A673 (cell line): ENCODE results near the gene NOX4. TPM values are rescaled to one million over a fixed set of nuclear protein-coding genes. Genes with fewer than 3 reads are reported as not detected.
"Not testable (repeated sequence)": the region's sequence is repeated elsewhere in the genome, so short reads cannot be mapped to it uniquely, and the experiment has no call there.

Experiments used
- BruUV-seq: library from RNA; stranded (reverse); fragments of 400-500 nt; replicated peaks from 2 replicates; lab custom pipeline; 2021; lab: Mats Ljungman, UMichigan
- CTCF ChIA-PET: fragments of 300-600 bp; sonication (Branson Sonifier 250); formaldehyde crosslinking; loops from one replicate; lab custom pipeline; 2022; ENCODE audit warnings: antibody characterized with exemption; lab: Charles Lee
- POLR2A ChIA-PET: fragments of 300-600 bp; sonication (Branson Sonifier 250); formaldehyde crosslinking; loops from one replicate; lab custom pipeline; 2022; ENCODE audit warnings: antibody characterized with exemption; ENCODE audit not compliant: low non-redundant PET; lab: Charles Lee
- DNase-seq: peaks from one replicate; pipeline ENCODE4 v3.0.0-alpha.2; 2015; ENCODE audit warnings: low spot score
- H3K27ac ChIP-seq: fragments of 200-600 bp; sonication (generic); 2 replicates; pipeline ENCODE4 v1.5.1; 2016; ENCODE audit warnings: mixed run types, low read depth, mild to moderate bottlenecking, mixed read lengths, antibody characterized with exemption, low read length; ENCODE audit not compliant: poor library complexity, severe bottlenecking
- H3K27me3 ChIP-seq: fragments of 200-600 bp; sonication (generic); replicated peaks from 2 replicates; pipeline ENCODE4 v1.6.1; 2017; ENCODE audit warnings: mixed run types, low read depth, mild to moderate bottlenecking, mixed read lengths, antibody characterized with exemption, low read length; ENCODE audit not compliant: insufficient read depth, poor library complexity
- H3K36me3 ChIP-seq: fragments of 200-600 bp; sonication (generic); 2 replicates; pipeline ENCODE4 v1.6.1; 2016; ENCODE audit warnings: mixed run types, mild to moderate bottlenecking, mixed read lengths, antibody characterized with exemption, low read length; ENCODE audit not compliant: insufficient read depth, poor library complexity, severe bottlenecking
- H3K4me1 ChIP-seq: fragments of 200-600 bp; sonication (generic); 2 replicates; pipeline ENCODE4 v1.6.1; 2017; ENCODE audit warnings: mixed run types, mild to moderate bottlenecking, mixed read lengths, antibody characterized with exemption, low read length; ENCODE audit not compliant: insufficient read depth, poor library complexity, severe bottlenecking
- H3K4me3 ChIP-seq: fragments of 200-600 bp; sonication (generic); 2 replicates; pipeline ENCODE4 v1.5.1; 2016; ENCODE audit warnings: low read depth, mixed run types, mild to moderate bottlenecking, mixed read lengths, low read length; ENCODE audit not compliant: poor library complexity, severe bottlenecking
- H3K9me3 ChIP-seq: fragments of 200-600 bp; sonication (generic); 2 replicates; pipeline ENCODE4 v1.6.1; 2016; ENCODE audit warnings: mixed run types, low read depth, mild to moderate bottlenecking, mixed read lengths, antibody characterized with exemption, low read length; ENCODE audit not compliant: poor library complexity, severe bottlenecking
- CTCF ChIP-seq: fragments of 300-800, 200-600 bp; sonication (generic); conservative IDR thresholded peaks from 2 replicates; pipeline ENCODE4 v1.5.1; 2017; ENCODE audit warnings: low read depth, mild to moderate bottlenecking, antibody characterized with exemption, low read length, moderate library complexity, mixed read lengths
- EZH2 ChIP-seq: fragments of 200-600 bp; sonication (generic); IDR thresholded peaks from 2 replicates; pipeline ENCODE4 v1.6.1; 2017; ENCODE audit warnings: borderline replicate concordance, low read depth, mild to moderate bottlenecking, mixed read lengths, antibody characterized with exemption, low read length; ENCODE audit not compliant: poor library complexity, severe bottlenecking
- intact Hi-C: fragments of 100-400 bp; cut with micrococcal nuclease; formaldehyde crosslinking; loops from one replicate; pipeline ENCODE4 v1.10.0; 2022; ENCODE audit not compliant: unreplicated experiment
- total RNA-seq: library from RNA; stranded (reverse); gene quantifications from 2 replicates; pipeline ENCODE4 v1.2.3, GENCODE V29; 2021

NOX4 gene
- total RNA-seq, 1 experiment from 2014 or later: 0.19 TPM

DNA sequence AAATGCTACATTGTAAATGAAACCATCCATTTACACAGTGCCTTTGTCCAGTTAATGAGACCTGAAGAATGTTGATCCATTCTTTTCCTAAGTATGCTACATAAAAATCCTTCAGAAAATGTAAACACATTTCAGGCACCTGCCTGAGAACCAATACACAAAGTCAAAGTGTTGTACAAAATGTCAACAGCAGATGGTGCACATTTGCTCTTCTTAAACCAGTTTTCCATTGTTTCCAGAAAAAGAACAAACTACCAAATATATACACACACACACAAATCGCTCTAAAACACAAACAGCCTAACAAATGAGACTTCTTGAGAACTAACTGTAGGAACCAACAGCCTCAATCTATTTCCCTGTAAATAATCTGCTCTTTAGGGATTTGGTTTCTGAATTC, 157.5 kb downstream of the NOX4 start:
- H3K27me3 ChIP-seq, BruUV-seq, POLR2A ChIA-PET, H3K4me1 ChIP-seq, CTCF ChIA-PET, H3K36me3 ChIP-seq, H3K9me3 ChIP-seq, H3K27ac ChIP-seq, H3K4me3 ChIP-seq: not testable (repeated sequence)
- peak; percentile 58 for TF ChIP-seq CTCF
- intact Hi-C loops: loop anchor here (5.0 kb wide), 1 partner anchor 279 kb away; no protein-coding TSS in a partner anchor
- peak; percentile 30 for DNase-seq

DNA sequence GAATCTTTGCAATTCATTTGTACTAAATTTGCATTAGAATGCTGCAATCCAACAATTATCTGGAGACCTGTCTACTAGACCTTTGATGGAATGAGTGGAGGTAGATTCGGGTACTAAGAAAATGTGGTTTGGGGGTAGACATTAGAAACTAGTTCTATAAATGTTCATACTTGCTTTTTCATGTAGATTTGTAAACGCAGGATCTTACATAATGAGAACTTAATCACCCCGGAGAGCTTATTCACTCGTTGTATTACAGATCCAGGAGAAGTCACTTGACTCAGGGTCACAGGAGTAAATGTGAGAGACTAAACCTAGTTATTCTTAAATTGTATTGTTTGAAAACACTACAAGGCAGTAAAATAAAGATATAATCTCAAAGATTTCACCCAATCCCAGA, 159.2 kb downstream of the NOX4 start:
- POLR2A ChIA-PET, H3K27me3 ChIP-seq, H3K9me3 ChIP-seq, H3K36me3 ChIP-seq, H3K4me1 ChIP-seq, H3K4me3 ChIP-seq, H3K27ac ChIP-seq, CTCF ChIA-PET, DNase-seq, BruUV-seq: not testable (repeated sequence)
- intact Hi-C loops: loop anchor here (5.0 kb wide), 1 partner anchor 280 kb away; no protein-coding TSS in a partner anchor

DNA sequence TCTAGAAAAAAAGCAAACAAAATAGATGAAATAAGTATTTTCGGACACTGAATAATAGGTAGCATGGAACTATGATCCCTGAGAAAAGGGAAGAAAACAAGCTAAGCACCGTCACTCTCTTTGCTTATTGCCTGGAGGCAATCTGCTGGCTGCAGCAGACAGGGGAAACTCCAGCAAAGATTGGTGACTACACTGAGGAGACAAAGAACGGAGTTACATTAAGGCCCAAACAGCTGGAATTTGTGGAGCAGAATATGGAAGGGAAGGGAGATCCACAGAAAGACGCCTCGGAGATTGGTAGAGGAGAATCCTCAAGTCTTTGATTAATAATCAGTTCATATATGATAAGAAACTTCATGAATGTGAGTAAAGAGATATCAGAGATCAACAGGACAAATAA, 163.3 kb downstream of the NOX4 start:
- Histone ChIP-seq H3K27ac (no peak overlapping the region), H3K36me3 (no peaks in the 10 kb centered on the region), H3K4me1 (no peaks in the 10 kb centered on the region), H3K27me3 (no peaks in the 10 kb centered on the region), H3K4me3 (no peak overlapping the region), H3K9me3 (no peaks in the 10 kb centered on the region)
- no TSS peak for BruUV-seq
- POLR2A ChIA-PET: no interaction called here
- DNase-seq: no peak
- CTCF ChIA-PET: no interaction called here
- TF ChIP-seq EZH2 (no peak), CTCF (no peak)
- intact Hi-C loops: no loop called here

DNA sequence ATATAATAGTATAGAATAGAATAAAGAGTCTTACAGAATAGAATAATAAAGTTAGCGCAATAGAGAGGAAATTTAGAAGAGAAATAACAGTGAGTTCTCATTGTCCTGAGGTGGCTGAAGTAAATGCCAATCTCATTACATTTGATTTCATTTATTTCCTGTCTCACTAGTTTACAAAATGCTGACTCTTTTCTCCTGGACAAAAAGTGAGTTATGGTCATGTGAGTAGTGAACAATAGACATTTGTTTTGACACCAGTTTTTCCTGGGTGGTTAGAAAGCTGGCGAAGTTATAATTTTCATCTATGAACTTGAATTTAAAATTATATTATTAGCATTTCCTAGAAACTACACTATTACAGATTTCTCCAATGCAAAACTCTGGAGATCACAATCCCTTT, 169.8 kb downstream of the NOX4 start:
- Histone ChIP-seq H3K9me3 (no peaks in the 10 kb centered on the region), H3K27ac (no peak overlapping the region), H3K4me3 (no peak overlapping the region), H3K36me3 (no peaks in the 10 kb centered on the region), H3K27me3 (no peaks in the 10 kb centered on the region), H3K4me1 (no peaks in the 10 kb centered on the region)
- ChIA-PET CTCF (no interaction called here), POLR2A (no interaction called here)
- TF ChIP-seq EZH2 (no peak), CTCF (no peak)
- BruUV-seq: no TSS peak
- intact Hi-C loops: no loop called here
- no peak for DNase-seq

DNA sequence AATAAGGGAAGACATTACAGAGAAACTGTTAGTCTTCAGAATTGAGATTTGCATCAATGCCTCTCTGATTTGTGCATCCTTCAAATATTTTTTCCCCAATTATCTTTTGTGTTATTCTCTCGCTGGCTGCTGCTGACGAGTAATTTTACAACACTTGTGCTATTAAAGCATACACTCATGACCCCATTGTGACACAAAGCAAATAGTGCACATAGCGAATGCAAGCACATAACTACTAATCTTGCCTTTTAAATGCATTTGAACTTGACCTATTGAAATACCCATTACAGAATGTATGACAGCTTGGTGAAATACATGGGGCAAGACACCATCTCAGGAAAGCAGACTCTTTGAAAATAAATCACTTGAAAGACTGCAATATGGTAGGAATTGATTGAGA, 180.6 kb downstream of the NOX4 start:
- H3K27me3 ChIP-seq, H3K27ac ChIP-seq, intact Hi-C loops, H3K36me3 ChIP-seq, H3K9me3 ChIP-seq, BruUV-seq, H3K4me3 ChIP-seq, POLR2A ChIA-PET, H3K4me1 ChIP-seq, DNase-seq, CTCF ChIA-PET: not testable (repeated sequence)
